ENCODE data around the gene CEP128. TPM values are rescaled to one million over a fixed set of nuclear protein-coding genes. Genes with fewer than 3 reads are reported as not detected.

CEP128 gene
- total RNA-seq, 5 donors from 2014 or later (not counting 1 experiment from before 2014, with no cell fraction given) = 12.6 to 24.8 (median 15.2) TPM

- Histone ChIP-seq H3K9me3 (no peaks in the 10 kb centered on the region), H3K27ac (ENCODE audit: low read length) (no peak overlapping the region), H3K4me3 (ENCODE audit: control insufficient read depth in 1 of 2, extremely low read depth in 1 of 2, low read length in 1 of 2) (no peak overlapping the region), H3K27me3 (replicated peaks in 1 of 2; ENCODE audit: control insufficient read depth in 2 of 2, extremely low read depth in 1 of 2, insufficient read depth in 2 of 2, low read length in 1 of 2) (no peaks in the 10 kb centered on the region), H3K4me1 (ENCODE audit: control insufficient read depth in 1 of 2, extremely low read depth in 1 of 2, insufficient read depth in 2 of 2, low read length in 2 of 2) (no peaks in the 10 kb centered on the region), H3K36me3 (ENCODE audit: control insufficient read depth in 2 of 2, extremely low read depth in 1 of 2, insufficient read depth in 1 of 2, low read length in 1 of 2) (no peaks in the 10 kb centered on the region)
- Mint-ChIP-seq H3K27ac (no peak overlapping the region), H3K4me3 (no peak overlapping the region), H3K36me3 (peaks cover 14% of the 10 kb centered on the region), H3K27me3 (no peaks in the 10 kb centered on the region), H3K9me3 (peaks cover 3 to 12% (median 6%) of the 10 kb centered on the region in 3 donors), H3K4me1 (no peaks in the 10 kb centered on the region)
- ATAC-seq (replicated peaks in 1 of 4) (no peak), DNase-seq (no peak)
- WGBS (ENCODE audit: insufficient coverage) = no CpG with 5 or more reads among the region's 6 CpGs
- POLR2A ChIA-PET = no interaction called here
- CTCF ChIA-PET = no interaction called here
These were observed 464.0 kb downstream of the CEP128 start for GRCh38 chr14:80477388-80478160.

DNA sequence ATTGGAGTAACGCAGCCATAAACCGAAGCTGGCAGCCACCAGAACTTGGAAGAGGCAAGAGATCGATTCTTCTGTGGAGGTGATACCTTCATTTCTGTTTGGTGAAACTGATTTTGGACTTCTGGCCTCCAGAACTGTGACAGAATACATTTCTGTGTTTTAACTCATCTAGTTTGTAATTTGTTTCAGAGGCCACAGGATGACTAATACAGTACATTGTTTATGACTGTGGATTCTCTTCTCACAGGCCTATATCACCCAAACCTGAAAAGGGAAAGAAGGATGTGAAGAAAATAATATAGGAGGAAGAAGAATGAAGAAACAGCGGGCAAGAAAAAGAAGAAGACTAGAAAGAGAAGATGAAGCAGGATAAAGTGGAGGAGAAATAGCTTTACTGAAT, 466.5 kb downstream of the CEP128 start:
- Mint-ChIP-seq H3K9me3 (peaks cover 11 to 20% (median 12%) of the 10 kb centered on the region in 3 donors), H3K27me3 (no peaks in the 10 kb centered on the region), H3K36me3 (peaks cover 17% of the 10 kb centered on the region), H3K27ac (no peak overlapping the region), H3K4me3 (no peak overlapping the region), H3K4me1 (no peaks in the 10 kb centered on the region)
- Histone ChIP-seq H3K9me3 (no peaks in the 10 kb centered on the region), H3K27ac (ENCODE audit: low read length) (no peak overlapping the region), H3K4me1 (ENCODE audit: control insufficient read depth in 1 of 2, extremely low read depth in 1 of 2, insufficient read depth in 2 of 2, low read length in 2 of 2) (no peaks in the 10 kb centered on the region), H3K36me3 (ENCODE audit: control insufficient read depth in 2 of 2, extremely low read depth in 1 of 2, insufficient read depth in 1 of 2, low read length in 1 of 2) (no peaks in the 10 kb centered on the region), H3K27me3 (replicated peaks in 1 of 2; ENCODE audit: control insufficient read depth in 2 of 2, extremely low read depth in 1 of 2, insufficient read depth in 2 of 2, low read length in 1 of 2) (no peaks in the 10 kb centered on the region), H3K4me3 (ENCODE audit: control insufficient read depth in 1 of 2, extremely low read depth in 1 of 2, low read length in 1 of 2) (no peak overlapping the region)
- POLR2A ChIA-PET = no interaction called here
- CTCF ChIA-PET = no interaction called here
- ATAC-seq (replicated peaks in 1 of 4) (no peak), DNase-seq (no peak)
- WGBS (ENCODE audit: insufficient coverage) = 70% methylated on average over 3 of the region's 4 CpGs

DNA sequence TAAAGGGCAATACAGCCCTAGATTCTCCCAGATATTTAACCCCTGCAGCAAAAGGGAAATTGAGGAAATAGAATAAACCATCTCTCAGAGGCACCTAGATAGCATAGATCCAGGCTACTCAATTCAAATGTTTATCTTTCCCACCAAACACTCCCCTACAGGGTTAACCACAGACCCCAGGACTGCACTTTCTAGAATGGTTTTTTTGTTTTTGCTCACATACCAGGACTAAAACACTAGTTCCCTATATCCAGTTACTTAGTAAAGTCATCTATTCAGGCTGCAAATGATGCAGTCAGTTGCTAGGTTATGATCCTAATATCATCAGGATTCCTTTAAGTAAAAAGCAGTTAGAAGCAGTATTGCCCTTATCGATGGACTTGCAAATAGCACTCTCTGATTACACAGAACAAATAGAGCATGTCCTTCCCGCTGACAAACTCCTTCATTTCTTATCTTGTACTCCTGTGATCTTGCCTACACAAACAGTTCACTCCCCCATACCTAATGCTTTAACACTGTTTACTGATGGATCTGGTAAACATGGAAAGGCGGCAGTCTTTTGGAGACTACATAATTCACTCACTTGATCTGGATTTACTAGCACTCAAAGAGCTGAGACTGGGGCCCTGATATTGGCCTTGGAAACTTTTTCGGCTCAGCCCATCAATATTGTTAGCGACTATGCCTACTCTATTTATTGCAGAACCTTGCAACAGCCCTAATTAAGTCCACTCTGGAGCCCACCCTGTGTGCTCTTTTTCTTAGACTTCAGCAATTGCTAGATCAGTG, 473.0 kb downstream of the CEP128 start:
- Histone ChIP-seq H3K4me3 (ENCODE audit: control insufficient read depth in 1 of 2, extremely low read depth in 1 of 2, low read length in 1 of 2) (no peak overlapping the region), H3K27ac (ENCODE audit: low read length) (no peak overlapping the region), H3K27me3 (replicated peaks in 1 of 2; ENCODE audit: control insufficient read depth in 2 of 2, extremely low read depth in 1 of 2, insufficient read depth in 2 of 2, low read length in 1 of 2) (no peaks in the 10 kb centered on the region), H3K36me3 (ENCODE audit: control insufficient read depth in 2 of 2, extremely low read depth in 1 of 2, insufficient read depth in 1 of 2, low read length in 1 of 2) (no peaks in the 10 kb centered on the region), H3K9me3 (no peaks in the 10 kb centered on the region), H3K4me1 (ENCODE audit: control insufficient read depth in 1 of 2, extremely low read depth in 1 of 2, insufficient read depth in 2 of 2, low read length in 2 of 2) (no peaks in the 10 kb centered on the region)
- CTCF ChIA-PET = no interaction called here
- no peaks in the 10 kb centered on the region for H3K27me3 Mint-ChIP-seq
- no peaks in the 10 kb centered on the region for H3K4me1 Mint-ChIP-seq
- no peak for ATAC-seq (replicated peaks in 1 of 4)
- POLR2A ChIA-PET = no interaction called here
- peaks cover 8 to 16% (median 9%) of the 10 kb centered on the region in 3 donors for H3K9me3 Mint-ChIP-seq
- WGBS (ENCODE audit: insufficient coverage) = 80% methylated on average over 5 of the region's 5 CpGs
- DNase-seq = no peak
- no peak overlapping the region for H3K27ac Mint-ChIP-seq
- peaks cover 3% of the 10 kb centered on the region for H3K36me3 Mint-ChIP-seq
- no peak overlapping the region for H3K4me3 Mint-ChIP-seq

- ATAC-seq (replicated peaks in 1 of 4) = no peak
- H3K4me3 Mint-ChIP-seq = no peak overlapping the region
- 85% methylated on average over 5 of the region's 7 CpGs for WGBS (ENCODE audit: insufficient coverage)
- no peak for DNase-seq
- Histone ChIP-seq H3K4me3 (ENCODE audit: control insufficient read depth in 1 of 2, extremely low read depth in 1 of 2, low read length in 1 of 2) (no peak overlapping the region), H3K27me3 (replicated peaks in 1 of 2; ENCODE audit: control insufficient read depth in 2 of 2, extremely low read depth in 1 of 2, insufficient read depth in 2 of 2, low read length in 1 of 2) (no peaks in the 10 kb centered on the region), H3K9me3 (no peaks in the 10 kb centered on the region), H3K4me1 (ENCODE audit: control insufficient read depth in 1 of 2, extremely low read depth in 1 of 2, insufficient read depth in 2 of 2, low read length in 2 of 2) (no peaks in the 10 kb centered on the region), H3K27ac (ENCODE audit: low read length) (no peak overlapping the region), H3K36me3 (ENCODE audit: control insufficient read depth in 2 of 2, extremely low read depth in 1 of 2, insufficient read depth in 1 of 2, low read length in 1 of 2) (no peaks in the 10 kb centered on the region)
- ChIA-PET CTCF (no interaction called here), POLR2A (no interaction called here)
- peaks cover 0 to 6% (median 3%) of the 10 kb centered on the region in 3 donors for H3K9me3 Mint-ChIP-seq
- H3K27ac Mint-ChIP-seq = no peak overlapping the region
- no peaks in the 10 kb centered on the region for H3K27me3 Mint-ChIP-seq
- no peaks in the 10 kb centered on the region for H3K36me3 Mint-ChIP-seq
- H3K4me1 Mint-ChIP-seq = no peaks in the 10 kb centered on the region
These were observed 475.9 kb downstream of the CEP128 start for GRCh38 chr14:80465546-80466220.

GRCh38 chr14:80464531-80465149, 476.9 kb downstream of the CEP128 start:
- no peaks in the 10 kb centered on the region for H3K27me3 Mint-ChIP-seq
- no peak for DNase-seq
- Histone ChIP-seq H3K36me3 (ENCODE audit: control insufficient read depth in 2 of 2, extremely low read depth in 1 of 2, insufficient read depth in 1 of 2, low read length in 1 of 2) (no peaks in the 10 kb centered on the region), H3K9me3 (no peaks in the 10 kb centered on the region), H3K4me3 (ENCODE audit: control insufficient read depth in 1 of 2, extremely low read depth in 1 of 2, low read length in 1 of 2) (no peak overlapping the region), H3K27ac (ENCODE audit: low read length) (no peak overlapping the region), H3K4me1 (ENCODE audit: control insufficient read depth in 1 of 2, extremely low read depth in 1 of 2, insufficient read depth in 2 of 2, low read length in 2 of 2) (no peaks in the 10 kb centered on the region), H3K27me3 (replicated peaks in 1 of 2; ENCODE audit: control insufficient read depth in 2 of 2, extremely low read depth in 1 of 2, insufficient read depth in 2 of 2, low read length in 1 of 2) (no peaks in the 10 kb centered on the region)
- peaks cover 0 to 6% (median 3%) of the 10 kb centered on the region in 3 donors for H3K9me3 Mint-ChIP-seq
- no peaks in the 10 kb centered on the region for H3K36me3 Mint-ChIP-seq
- no peak overlapping the region for H3K4me3 Mint-ChIP-seq
- no peak overlapping the region for H3K27ac Mint-ChIP-seq
- CTCF ChIA-PET = no interaction called here
- 92% methylated on average over 11 of the region's 15 CpGs for WGBS (ENCODE audit: insufficient coverage)
- ATAC-seq (replicated peaks in 1 of 4) = no peak
- POLR2A ChIA-PET = no interaction called here
- no peaks in the 10 kb centered on the region for H3K4me1 Mint-ChIP-seq

DNA sequence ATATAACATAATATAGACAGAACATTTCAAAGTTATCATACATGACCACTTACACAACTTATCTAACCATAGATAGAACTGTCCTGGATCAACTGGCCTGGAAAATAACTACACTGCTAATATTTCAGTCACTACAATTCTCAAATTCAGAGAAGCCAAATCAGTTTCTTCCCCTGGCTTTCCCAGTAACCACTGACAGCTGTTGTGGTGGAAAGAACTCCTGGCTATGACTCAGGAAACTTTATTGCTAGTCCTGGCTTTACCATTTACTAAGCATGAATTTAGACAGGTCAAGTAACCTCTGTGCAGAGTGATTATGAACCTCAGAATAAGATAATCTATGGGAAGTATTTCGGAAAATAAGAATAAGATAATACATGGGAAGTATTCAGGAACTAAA, 485.3 kb downstream of the CEP128 start:
- Histone ChIP-seq H3K27me3 (replicated peaks in 1 of 2; ENCODE audit: control insufficient read depth in 2 of 2, extremely low read depth in 1 of 2, insufficient read depth in 2 of 2, low read length in 1 of 2) (no peaks in the 10 kb centered on the region), H3K4me3 (ENCODE audit: control insufficient read depth in 1 of 2, extremely low read depth in 1 of 2, low read length in 1 of 2) (no peak overlapping the region), H3K36me3 (ENCODE audit: control insufficient read depth in 2 of 2, extremely low read depth in 1 of 2, insufficient read depth in 1 of 2, low read length in 1 of 2) (no peaks in the 10 kb centered on the region), H3K4me1 (ENCODE audit: control insufficient read depth in 1 of 2, extremely low read depth in 1 of 2, insufficient read depth in 2 of 2, low read length in 2 of 2) (no peaks in the 10 kb centered on the region), H3K27ac (ENCODE audit: low read length) (no peak overlapping the region), H3K9me3 (no peaks in the 10 kb centered on the region)
- no peak for ATAC-seq (replicated peaks in 1 of 4)
- ChIA-PET CTCF (no interaction called here), POLR2A (no interaction called here)
- DNase-seq = no peak
- no peaks in the 10 kb centered on the region for H3K27me3 Mint-ChIP-seq
- peaks cover 10 to 12% (median 10%) of the 10 kb centered on the region in 3 donors for H3K9me3 Mint-ChIP-seq
- no CpG with 5 or more reads among the region's 1 CpG for WGBS (ENCODE audit: insufficient coverage)
- no peak overlapping the region for H3K4me3 Mint-ChIP-seq
- H3K36me3 Mint-ChIP-seq = no peaks in the 10 kb centered on the region
- no peak overlapping the region for H3K27ac Mint-ChIP-seq
- no peaks in the 10 kb centered on the region for H3K4me1 Mint-ChIP-seq
